Measurements from ENCODE around the gene ENTPD3.

The ENTPD3 gene

GRCh38 chr3:40387001-40387894 is at the start of gene ENTPD3:
Gene ENTPD3, plus strand, starts transcription at chr3:40387184. Its CDS starts 874 bp downstream, at chr3:40388058.
- no peak for DNase-seq (ENCODE audit: low spot score)

GRCh38 chr3:40339871-40340270 is 47.1 kb upstream of the ENTPD3 start:
- DNase-seq (ENCODE audit: low spot score): no peak

DNA sequence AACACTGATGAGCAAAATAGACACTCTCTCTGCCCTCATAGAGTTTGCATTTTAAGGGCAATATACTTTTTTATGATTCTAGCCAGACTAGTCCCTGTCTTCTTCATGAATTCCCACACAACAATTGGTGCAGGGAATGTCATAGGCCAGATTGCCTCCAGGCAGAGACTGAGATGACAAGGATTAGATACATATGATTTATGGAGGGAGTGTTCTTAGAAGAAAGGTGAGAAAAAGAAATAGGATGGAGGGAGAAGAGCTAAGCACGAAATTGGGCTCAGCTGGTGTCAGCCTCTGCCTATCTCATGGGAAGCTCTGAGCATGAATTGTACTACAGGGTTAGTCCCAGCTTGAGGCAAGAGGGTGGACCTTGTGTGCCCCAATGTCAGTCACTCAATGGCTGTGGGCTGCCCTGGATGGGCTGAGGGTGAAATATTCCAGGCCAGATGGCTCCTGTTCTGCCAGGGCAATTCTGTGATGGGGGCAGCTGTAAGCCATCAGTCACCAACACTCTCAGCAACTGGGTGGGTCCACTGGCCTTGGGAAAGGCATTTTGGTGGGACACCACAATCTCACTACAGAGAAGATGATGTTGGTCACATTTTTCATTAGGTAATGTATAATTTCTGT is 46.3 kb upstream of the ENTPD3 start:
- DNase-seq (ENCODE audit: low spot score): no peak

- no peak for DNase-seq (ENCODE audit: low spot score)
These were observed 45.3 kb upstream of the ENTPD3 start for GRCh38 chr3:40341671-40342070.

GRCh38 chr3:40350529-40350928 is 36.5 kb upstream of the ENTPD3 start:
- DNase-seq (ENCODE audit: low spot score): no peak

DNA sequence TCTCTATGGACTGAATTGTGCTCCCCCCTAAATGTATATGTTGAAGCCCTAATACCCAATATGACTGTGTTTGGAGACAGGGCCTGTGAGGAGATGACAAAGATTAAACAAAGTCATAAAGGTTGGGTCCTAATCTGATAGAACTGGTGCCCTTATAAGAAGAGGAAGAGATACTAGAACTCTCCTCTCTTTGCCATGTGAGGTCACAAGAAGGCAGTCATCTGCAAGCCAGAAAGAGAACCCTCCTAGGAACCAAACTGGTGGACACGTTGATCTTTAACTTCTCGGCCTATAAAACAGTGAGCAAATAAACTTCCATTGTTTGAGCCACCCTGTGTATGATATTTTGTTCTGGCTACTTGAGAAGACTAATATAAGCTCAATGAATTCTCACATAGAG is 31.6 kb upstream of the ENTPD3 start:
- DNase-seq (ENCODE audit: low spot score): no peak

GRCh38 chr3:40358454-40358853 is 28.5 kb upstream of the ENTPD3 start:
- DNase-seq (ENCODE audit: low spot score): no peak

- no peak for DNase-seq (ENCODE audit: low spot score)
These were observed 23.3 kb upstream of the ENTPD3 start for GRCh38 chr3:40363674-40364073.

GRCh38 chr3:40366203-40367162 is 20.5 kb upstream of the ENTPD3 start:
- DNase-seq (ENCODE audit: low spot score): no peak

DNA sequence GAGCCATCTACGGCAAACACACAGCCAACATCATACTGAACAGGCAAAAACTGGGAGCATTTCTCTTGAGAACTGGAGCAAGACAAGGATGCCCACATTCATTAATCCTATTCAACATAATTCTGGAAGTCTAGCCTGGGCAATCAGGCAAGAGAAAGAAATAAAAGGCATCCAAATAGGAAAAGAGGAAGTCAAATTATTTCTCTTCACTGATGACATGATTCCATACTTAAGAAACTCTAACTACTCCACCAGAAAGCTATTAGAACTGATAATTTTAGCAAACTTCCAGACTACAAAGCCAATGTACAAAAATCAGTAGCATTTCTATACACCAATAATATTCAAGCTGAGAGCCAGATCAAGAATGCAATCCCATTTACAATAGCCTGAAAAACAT is 17.3 kb upstream of the ENTPD3 start:
- DNase-seq (ENCODE audit: low spot score): no peak

GRCh38 chr3:40377822-40378221 is 9.2 kb upstream of the ENTPD3 start:
- DNase-seq (ENCODE audit: low spot score): no peak

DNA sequence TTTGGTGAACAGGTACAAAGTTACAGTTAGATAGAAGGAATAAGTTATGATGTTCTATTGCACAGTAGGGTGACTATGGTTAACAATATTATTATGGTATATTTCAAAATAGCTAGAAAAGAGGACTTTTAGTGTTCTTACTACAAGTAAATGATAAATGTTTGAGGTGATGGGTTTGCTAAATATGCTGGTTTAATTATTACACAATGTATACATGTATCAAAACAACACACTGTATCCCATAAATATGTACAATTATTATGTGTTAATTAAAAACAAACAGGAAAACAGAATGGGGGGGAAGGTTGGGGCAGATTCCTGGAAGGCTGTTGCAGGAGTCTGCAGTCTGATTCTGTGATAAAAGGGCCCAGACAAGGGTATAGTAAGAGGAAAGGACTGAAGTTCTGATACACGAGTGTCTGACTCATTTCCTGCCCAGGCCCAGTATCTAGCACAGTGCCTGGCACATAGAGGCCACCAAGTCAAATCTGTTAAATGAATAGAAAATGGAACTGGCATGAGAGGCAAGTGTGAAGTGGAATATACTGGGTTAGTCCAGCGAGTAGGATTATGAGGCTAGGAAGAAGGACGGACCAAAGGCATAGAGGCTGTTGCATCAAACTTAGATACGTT is 7.2 kb upstream of the ENTPD3 start:
- DNase-seq (ENCODE audit: low spot score): no peak

GRCh38 chr3:40381904-40382616 is 4.9 kb upstream of the ENTPD3 start:
- no peak for DNase-seq (ENCODE audit: low spot score)

DNA sequence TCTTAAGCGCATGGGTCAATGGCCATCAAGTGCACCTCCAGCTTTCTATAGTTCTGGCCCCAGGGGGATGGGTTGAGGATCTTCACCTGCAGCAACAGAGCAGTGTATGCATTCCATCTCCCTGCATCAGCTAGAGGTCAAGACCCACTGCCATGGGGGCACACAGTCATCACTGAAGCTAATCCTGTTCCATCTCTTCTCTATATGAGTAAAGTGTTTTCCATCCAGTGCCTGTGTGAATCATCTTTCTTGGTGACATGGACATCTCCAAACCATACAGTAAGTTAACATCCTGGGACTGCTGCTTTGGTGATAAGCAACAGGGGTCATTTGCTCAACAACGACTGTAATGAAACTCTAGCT is 4.4 kb upstream of the ENTPD3 start:
- DNase-seq (ENCODE audit: low spot score): no peak

DNA sequence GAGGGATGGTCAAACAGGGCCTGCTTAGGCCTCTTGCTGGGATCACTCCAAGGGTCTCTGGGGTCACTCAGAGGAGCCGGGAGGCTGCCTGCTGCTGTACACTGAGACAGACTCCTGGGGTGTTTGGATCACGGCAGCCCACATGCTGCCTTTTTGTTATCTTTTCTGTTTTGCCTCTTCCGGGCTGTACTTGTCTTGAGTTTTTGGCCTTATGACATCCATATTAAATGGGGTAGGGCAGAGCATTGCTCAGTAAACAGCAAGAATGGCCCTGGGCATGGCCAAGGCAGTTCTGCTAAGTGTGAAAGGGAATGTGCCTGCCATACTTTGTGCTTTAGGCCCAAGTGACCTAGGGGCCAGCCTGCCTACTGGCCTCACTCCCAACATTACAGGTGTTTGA is 771 bp upstream of the ENTPD3 start:
- no peak for DNase-seq (ENCODE audit: low spot score)

DNA sequence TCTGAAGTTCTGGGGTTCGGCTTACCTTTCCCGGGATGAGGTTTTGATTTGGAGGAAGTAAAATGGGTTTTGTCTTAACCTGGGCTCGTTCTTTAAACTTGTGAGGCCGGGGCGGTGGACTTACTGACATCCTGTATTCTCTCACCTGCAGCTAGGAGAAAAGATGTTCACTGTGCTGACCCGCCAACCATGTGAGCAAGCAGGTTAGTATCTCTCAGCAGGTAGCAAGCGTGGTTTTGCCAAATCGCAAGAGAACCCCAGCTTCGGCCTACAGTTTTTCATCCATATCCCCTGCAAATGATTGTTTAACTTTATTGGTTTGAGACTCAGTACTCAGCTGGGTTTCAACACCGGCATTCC is 891 bp downstream of the ENTPD3 start:
- no peak for DNase-seq (ENCODE audit: low spot score)

GRCh38 chr3:40396406-40396805 is 9.4 kb downstream of the ENTPD3 start:
- DNase-seq (ENCODE audit: low spot score): no peak

DNA sequence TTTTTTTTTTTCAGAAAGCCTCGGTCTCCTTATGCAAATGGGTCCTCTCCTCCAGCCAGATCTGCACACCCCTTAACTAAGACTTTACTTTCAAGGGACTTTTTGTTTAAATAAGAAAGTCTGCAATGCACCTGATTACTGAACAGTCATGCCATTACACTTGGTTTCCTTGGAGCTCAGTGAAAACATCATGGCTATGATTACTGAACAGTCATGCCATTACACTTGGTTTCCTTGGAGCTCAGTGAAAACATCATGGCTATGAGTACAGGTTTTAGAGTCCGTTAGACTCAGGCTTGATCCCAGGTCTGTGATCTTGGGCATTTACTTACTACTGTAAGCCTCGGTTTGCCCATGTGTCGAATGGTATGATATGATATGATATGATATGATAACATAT is 10.1 kb downstream of the ENTPD3 start:
- no peak for DNase-seq (ENCODE audit: low spot score)

DNA sequence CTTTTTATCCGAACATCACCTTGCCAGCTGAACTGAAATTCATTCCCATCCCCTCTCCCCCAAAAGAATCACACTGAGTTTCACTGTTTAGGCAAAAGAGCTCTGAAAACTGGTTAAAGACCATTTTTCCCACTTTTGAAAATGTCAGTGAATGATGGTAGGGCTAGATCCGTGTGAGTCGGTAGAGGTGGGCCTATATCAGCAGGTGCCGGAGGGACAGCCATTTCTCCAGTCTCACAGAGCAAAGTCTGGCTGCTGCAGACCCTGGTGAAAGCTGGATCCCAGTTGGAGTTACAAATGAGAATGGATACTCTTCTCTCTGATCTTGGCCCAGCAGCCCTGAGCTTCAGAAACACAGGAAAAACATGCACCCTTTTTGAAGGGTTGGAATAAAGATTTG is 10.9 kb downstream of the ENTPD3 start:
- no peak for DNase-seq (ENCODE audit: low spot score)

GRCh38 chr3:40398346-40398745 is 11.4 kb downstream of the ENTPD3 start:
- no peak for DNase-seq (ENCODE audit: low spot score)

- DNase-seq (ENCODE audit: low spot score): no peak
These were observed 17.7 kb downstream of the ENTPD3 start for GRCh38 chr3:40404591-40405198.
